ENCODE measurements around the gene VMP1.
"Not testable (repeated sequence)": the region's sequence is repeated elsewhere in the genome, so short reads cannot be mapped to it uniquely, and the experiment has no call there.

The VMP1 gene

GRCh38 chr17:59838052-59838916 is 130.8 kb downstream of the VMP1 start:
- no peak for DNase-seq (ENCODE audit: low read depth in 1 of 2, low spot score in 1 of 2)

GRCh38 chr17:59839651-59840328 is 132.3 kb downstream of the VMP1 start:
- DNase-seq (ENCODE audit: low read depth in 1 of 2, low spot score in 1 of 2): no peak

GRCh38 chr17:59840329-59841090 is 133.1 kb downstream of the VMP1 start:
- no peak for DNase-seq (ENCODE audit: low read depth in 1 of 2, low spot score in 1 of 2)

GRCh38 chr17:59841091-59841881 is 133.8 kb downstream of the VMP1 start:
- DNase-seq (ENCODE audit: low read depth in 1 of 2, low spot score in 1 of 2): not testable (repeated sequence)

- not testable (repeated sequence) for DNase-seq (ENCODE audit: low read depth in 1 of 2, low spot score in 1 of 2)
These were observed 134.4 kb downstream of the VMP1 start for GRCh38 chr17:59841882-59842263.

GRCh38 chr17:59842901-59843652 is 135.6 kb downstream of the VMP1 start:
- peak; percentile 60 to 70 for DNase-seq (ENCODE audit: low read depth in 1 of 2, low spot score in 1 of 2)

GRCh38 chr17:59844884-59845594 is 137.6 kb downstream of the VMP1 start:
- DNase-seq (ENCODE audit: low read depth in 1 of 2, low spot score in 1 of 2): no peak

- no peak for DNase-seq (ENCODE audit: low read depth in 1 of 2, low spot score in 1 of 2)
These were observed 138.3 kb downstream of the VMP1 start for GRCh38 chr17:59845595-59846393.

GRCh38 chr17:59846394-59847165 is 139.1 kb downstream of the VMP1 start:
- DNase-seq (ENCODE audit: low read depth in 1 of 2, low spot score in 1 of 2): no peak

- no peak for DNase-seq (ENCODE audit: low read depth in 1 of 2, low spot score in 1 of 2)
These were observed 140.9 kb downstream of the VMP1 start for GRCh38 chr17:59848385-59848668.

GRCh38 chr17:59848778-59849177 is 141.3 kb downstream of the VMP1 start:
- no peak for DNase-seq (ENCODE audit: low read depth in 1 of 2, low spot score in 1 of 2)

GRCh38 chr17:59850311-59850710 is 142.9 kb downstream of the VMP1 start:
- DNase-seq (ENCODE audit: low read depth in 1 of 2, low spot score in 1 of 2): not testable (repeated sequence)

- DNase-seq (ENCODE audit: low read depth in 1 of 2, low spot score in 1 of 2): no peak
These were observed 144.3 kb downstream of the VMP1 start for GRCh38 chr17:59851439-59852375.

GRCh38 chr17:59852847-59853167 is 145.4 kb downstream of the VMP1 start:
- not testable (repeated sequence) for DNase-seq (ENCODE audit: low read depth in 1 of 2, low spot score in 1 of 2)

GRCh38 chr17:59853168-59853918 is 145.9 kb downstream of the VMP1 start:
- DNase-seq (ENCODE audit: low read depth in 1 of 2, low spot score in 1 of 2): peak in 1 of 2 donors; percentile 63

GRCh38 chr17:59853919-59854729 is 146.7 kb downstream of the VMP1 start:
- not testable (repeated sequence) for DNase-seq (ENCODE audit: low read depth in 1 of 2, low spot score in 1 of 2)

All from activated CD4-positive, alpha-beta T cell treated with anti-CD3 and anti-CD28 coated beads, Interleukin-2, amount 50 U/mL, for 24 hours (primary cell).